ENCODE results near the gene FRMD5.
"Not testable (repeated sequence)": the region's sequence is repeated elsewhere in the genome, so short reads cannot be mapped to it uniquely, and the experiment has no call there.

Gene FRMD5

GRCh38 chr15:43826508-43827341 is 368.3 kb downstream of the FRMD5 start, which contains the start of gene WDR76:
WDR76 (plus strand) TSS chr15:43827002; CDS start chr15:43827033, 31 bp downstream.
- peak; percentile 83 for DNase-seq

- no peak for DNase-seq
These were observed 369.0 kb downstream of the FRMD5 start for GRCh38 chr15:43826029-43826507.

- DNase-seq: not testable (repeated sequence)
These were observed 369.8 kb downstream of the FRMD5 start for GRCh38 chr15:43825305-43825704.

- peak; percentile 96 for DNase-seq
These were observed 370.5 kb downstream of the FRMD5 start, which contains the start of gene MFAP1 for GRCh38 chr15:43824302-43825246. MFAP1 (minus strand) TSS chr15:43824690; CDS start chr15:43824569, 121 bp downstream.

GRCh38 chr15:43821505-43821904 is 373.6 kb downstream of the FRMD5 start:
- DNase-seq: no peak

Data from NCI-H2171 (cell line).